Gastrocnemius medialis (tissue), 4 donors: ENCODE measurements around the gene HSD17B14. TPM values are rescaled to one million over a fixed set of nuclear protein-coding genes. Genes with fewer than 3 reads are reported as not detected.
"Not testable (repeated sequence)": the region's sequence is repeated elsewhere in the genome, so short reads cannot be mapped to it uniquely, and the experiment has no call there.

Experiments used
- ATAC-seq, 2 donors: fragments of 150-250 bp; one replicate each; pipeline ENCODE4 v1.9.1; 2016
- DNase-seq, 2 donors: peaks; one replicate each; pipeline ENCODE4 v3.0.0-alpha.2; 2019
- H3K27ac ChIP-seq, 4 donors: fragments of 200-600 bp; sonication (generic); 1 replicate in 1 of 4; 2 replicates in 3 of 4; pipeline ENCODE4 v1.5.1; 2016 to 2018; ENCODE audit warnings: mild to moderate bottlenecking in 2 of 4, moderate library complexity in 1 of 4
- H3K27me3 ChIP-seq, 3 donors: fragments of 200-600 bp; sonication (generic) in 2 of 3; 1 replicate in 1 of 3; 2 replicates in 2 of 3; pipeline versions ENCODE4 v1.5.1 to v1.6.0; 2016 to 2019; ENCODE audit warnings: mild to moderate bottlenecking in 1 of 3, moderate library complexity in 1 of 3
- H3K36me3 ChIP-seq, 2 donors: fragments of 200-600 bp; sonication (generic) in 1 of 2; one replicate each; pipeline ENCODE4 v1.5.1; 2017 to 2018
- H3K4me1 ChIP-seq, 2 donors: fragments of 200-600 bp; sonication (generic) in 1 of 2; one replicate each; pipeline ENCODE4 v1.5.1; 2016 to 2017; ENCODE audit warnings: mild to moderate bottlenecking in 2 of 2
- H3K4me3 ChIP-seq, 4 donors: fragments of 200-600 bp; sonication (generic) in 3 of 4; 1 replicate in 1 of 4; 2 replicates in 3 of 4; pipeline ENCODE4 v1.5.1; 2016 to 2019; ENCODE audit warnings: mild to moderate bottlenecking in 2 of 4
- H3K9me3 ChIP-seq, 3 donors: fragments of 200-600 bp; sonication (generic) in 2 of 3; 1 replicate in 1 of 3; 2 replicates in 2 of 3; pipeline ENCODE4 v1.5.1; 2016 to 2019
- POLR2A ChIP-seq, 2 donors: fragments of 450-650 bp; IDR thresholded peaks; one replicate each; pipeline ENCODE4 v1.6.1; 2017; ENCODE audit warnings: antibody characterized with exemption in 2 of 2, mild to moderate bottlenecking in 2 of 2, moderate library complexity in 2 of 2
- in situ Hi-C, 4 donors: fragments of 200-750 bp; cut with MboI; loops; one replicate each; pipeline versions ENCODE4 v1.15.0 to v1.8.0; 2017; ENCODE audit warnings: low sequenced_read_pairs in 4 of 4
- intact Hi-C: fragments of 100-400 bp; cut with DNase I; formaldehyde crosslinking; loops from one replicate; pipeline ENCODE4 v1.15.1; 2023; ENCODE audit warnings: low total_unique reads
- total RNA-seq, 4 donors: library from RNA; depleted of rRNA; stranded (reverse); fragments of >200 nt; gene quantifications; one replicate each; pipeline versions ENCODE4 v1.1.0 to v1.2.3, GENCODE V29; 2016
- TF ChIP-seq, protein P1 (sequence below), 5 experiments: fragments of 450-650 bp in 3 of 5; fragments of 200-600 bp in 2 of 5; sonication (generic) in 2 of 5; IDR thresholded peaks in 4 of 5; conservative IDR thresholded peaks in 1 of 5; 1 replicate in 4 of 5; 2 replicates in 1 of 5; pipeline ENCODE4 v1.5.1; 2016 to 2019; ENCODE audit warnings: antibody characterized with exemption in 5 of 5, mild to moderate bottlenecking in 3 of 5, moderate library complexity in 3 of 5

The HSD17B14 gene
- total RNA-seq, 4 donors from 2014 or later: 1.2 to 1.9 (median 1.7) TPM; not detected in 1

DNA sequence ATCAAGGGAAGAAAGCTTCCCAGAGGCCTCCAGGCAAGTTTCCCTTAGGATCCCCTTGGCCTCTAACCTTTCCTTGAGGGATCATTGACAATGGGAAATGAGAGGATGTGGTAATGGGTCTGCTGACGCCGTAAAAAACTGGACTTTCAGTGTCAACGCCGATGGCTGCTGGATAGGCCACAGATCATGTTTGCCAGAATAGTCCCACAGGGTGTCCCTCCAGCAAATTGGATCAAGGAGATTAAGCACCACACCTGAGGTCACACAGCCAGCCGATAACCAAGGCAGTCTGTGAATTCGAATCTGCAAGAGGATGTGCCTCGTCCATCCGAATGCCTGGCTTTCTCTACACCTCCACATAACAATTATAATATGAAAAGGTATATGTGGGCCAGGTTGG is 43.0 kb downstream of the HSD17B14 start:
- TF ChIP-seq, protein P1, sequence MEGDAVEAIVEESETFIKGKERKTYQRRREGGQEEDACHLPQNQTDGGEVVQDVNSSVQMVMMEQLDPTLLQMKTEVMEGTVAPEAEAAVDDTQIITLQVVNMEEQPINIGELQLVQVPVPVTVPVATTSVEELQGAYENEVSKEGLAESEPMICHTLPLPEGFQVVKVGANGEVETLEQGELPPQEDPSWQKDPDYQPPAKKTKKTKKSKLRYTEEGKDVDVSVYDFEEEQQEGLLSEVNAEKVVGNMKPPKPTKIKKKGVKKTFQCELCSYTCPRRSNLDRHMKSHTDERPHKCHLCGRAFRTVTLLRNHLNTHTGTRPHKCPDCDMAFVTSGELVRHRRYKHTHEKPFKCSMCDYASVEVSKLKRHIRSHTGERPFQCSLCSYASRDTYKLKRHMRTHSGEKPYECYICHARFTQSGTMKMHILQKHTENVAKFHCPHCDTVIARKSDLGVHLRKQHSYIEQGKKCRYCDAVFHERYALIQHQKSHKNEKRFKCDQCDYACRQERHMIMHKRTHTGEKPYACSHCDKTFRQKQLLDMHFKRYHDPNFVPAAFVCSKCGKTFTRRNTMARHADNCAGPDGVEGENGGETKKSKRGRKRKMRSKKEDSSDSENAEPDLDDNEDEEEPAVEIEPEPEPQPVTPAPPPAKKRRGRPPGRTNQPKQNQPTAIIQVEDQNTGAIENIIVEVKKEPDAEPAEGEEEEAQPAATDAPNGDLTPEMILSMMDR (IDR thresholded peaks at IDR 0.05 in 4 of 5, conservative IDR thresholded peaks at IDR 0.05 in 1 of 5): no peak
- TF ChIP-seq POLR2A (IDR thresholded peaks at IDR 0.05): no peak
- ATAC-seq (no peak), DNase-seq (no peak)
- no peaks in the 10 kb centered on the region for H3K9me3 ChIP-seq
- peaks cover 0 to 4% of the 10 kb centered on the region in 2 donors for H3K4me1 ChIP-seq
- in situ Hi-C loops (loop anchor here (5.0 kb wide), 2 partner anchors 39 to 49 kb away; no protein-coding TSS in a partner anchor), intact Hi-C loops (no loop called here)
- H3K27ac ChIP-seq: no peak overlapping the region
- H3K36me3 ChIP-seq: no peaks in the 10 kb centered on the region
- H3K4me3 ChIP-seq: no peak overlapping the region
- H3K27me3 ChIP-seq: no peaks in the 10 kb centered on the region

DNA sequence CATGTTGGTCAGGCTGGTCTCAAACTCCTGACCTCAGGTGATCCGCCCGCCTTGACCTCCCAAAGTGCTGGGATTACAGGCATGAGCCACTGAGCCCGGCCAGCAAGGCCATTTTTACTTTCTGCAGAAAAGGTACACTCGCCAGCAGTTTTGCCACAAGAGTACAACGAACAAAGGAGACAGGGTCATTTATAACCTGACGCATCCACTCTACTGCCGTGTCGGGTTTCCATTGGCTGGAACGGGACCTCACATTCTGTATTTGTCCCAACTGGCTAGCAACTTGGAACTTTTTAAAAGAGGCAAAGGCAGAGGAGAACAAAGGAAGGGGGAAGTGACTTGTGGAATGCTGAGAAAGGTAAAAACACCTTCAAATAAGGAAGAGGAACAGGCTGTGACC is 49.0 kb downstream of the HSD17B14 start:
- Histone ChIP-seq H3K27ac (peak overlapping the region; percentile 85 to 89 (median 88)), H3K4me1 (peaks cover 15 to 22% of the 10 kb centered on the region in 2 donors)
- intact Hi-C loops: loop anchor here (2.0 kb wide), 1 partner anchor 149 kb away; no protein-coding TSS in a partner anchor
- in situ Hi-C loops: loop anchor here in 1 of 4 donors (10.0 kb wide), 1 partner anchor 187 kb away; no protein-coding TSS in a partner anchor
- ATAC-seq (peak in 1 of 2 donors; percentile 46), DNase-seq (peak; percentile 50 to 83)
- H3K27me3 ChIP-seq, H3K36me3 ChIP-seq, H3K9me3 ChIP-seq, H3K4me3 ChIP-seq: not testable (repeated sequence)

DNA sequence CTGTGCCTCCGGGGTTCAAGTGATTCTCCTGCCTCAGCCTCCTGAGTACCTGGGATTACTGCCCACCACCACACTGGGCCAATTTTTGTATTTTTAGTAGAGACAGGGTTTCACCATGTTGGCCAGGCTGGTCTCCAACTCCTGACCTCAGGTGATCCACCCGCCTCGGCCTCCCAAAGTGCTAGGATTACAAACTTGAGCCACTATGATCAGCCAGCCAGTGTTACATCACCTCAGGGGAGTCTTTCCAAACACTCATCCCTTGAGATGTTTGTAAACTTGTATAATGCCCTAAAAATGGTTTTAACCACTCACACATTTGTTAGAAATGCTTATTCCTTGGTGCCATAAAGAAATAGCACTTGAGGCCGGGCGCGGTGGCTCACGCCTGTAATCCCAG is 49.9 kb downstream of the HSD17B14 start:
- DNase-seq (peak; percentile 52 to 87), ATAC-seq (peak; percentile 79 to 86)
- in situ Hi-C loops: loop anchor here in 1 of 4 donors (10.0 kb wide), 1 partner anchor 188 kb away; no protein-coding TSS in a partner anchor
- H3K4me1 ChIP-seq: peaks cover 15 to 26% of the 10 kb centered on the region in 2 donors
- H3K27ac ChIP-seq: peak overlapping the region; percentile 85 to 89 (median 88)
- H3K27me3 ChIP-seq, H3K36me3 ChIP-seq, H3K9me3 ChIP-seq, H3K4me3 ChIP-seq: not testable (repeated sequence)
- intact Hi-C loops: loop anchor here (2.0 kb wide), 1 partner anchor 148 kb away; no protein-coding TSS in a partner anchor

DNA sequence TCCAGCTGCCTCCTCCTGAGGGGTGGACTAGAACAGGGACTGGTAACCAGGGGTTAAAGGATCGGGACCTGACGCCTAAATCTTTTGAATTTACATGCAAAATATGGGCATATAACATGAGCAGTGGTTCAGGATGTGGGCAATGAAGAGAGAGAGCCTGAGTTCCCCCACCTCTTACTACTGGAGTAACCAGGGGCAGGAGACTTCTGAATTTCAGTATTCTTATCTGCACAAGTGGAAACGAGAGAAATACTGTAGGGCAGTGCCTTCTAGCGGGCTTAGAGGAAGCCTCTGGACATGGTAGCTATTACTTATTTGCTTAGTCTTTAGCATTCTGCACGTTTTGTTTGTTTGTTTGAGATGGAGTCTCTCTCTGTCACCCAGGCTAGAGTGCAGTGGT is 51.8 kb downstream of the HSD17B14 start:
- Histone ChIP-seq H3K4me1 (peaks cover 19 to 26% of the 10 kb centered on the region in 2 donors), H3K27ac (peak overlapping the region; percentile 85 to 89 (median 88)), H3K9me3 (no peaks in the 10 kb centered on the region), H3K4me3 (no peak overlapping the region), H3K27me3 (no peaks in the 10 kb centered on the region), H3K36me3 (no peaks in the 10 kb centered on the region)
- intact Hi-C loops: no loop called here
- in situ Hi-C loops: loop anchor here in 1 of 4 donors (10.0 kb wide), 1 partner anchor 190 kb away; no protein-coding TSS in a partner anchor
- TF ChIP-seq, protein P1 (IDR thresholded peaks at IDR 0.05 in 4 of 5, conservative IDR thresholded peaks at IDR 0.05 in 1 of 5): no peak
- no peak for TF ChIP-seq POLR2A (IDR thresholded peaks at IDR 0.05)
- DNase-seq: no peak
- ATAC-seq: no peak

DNA sequence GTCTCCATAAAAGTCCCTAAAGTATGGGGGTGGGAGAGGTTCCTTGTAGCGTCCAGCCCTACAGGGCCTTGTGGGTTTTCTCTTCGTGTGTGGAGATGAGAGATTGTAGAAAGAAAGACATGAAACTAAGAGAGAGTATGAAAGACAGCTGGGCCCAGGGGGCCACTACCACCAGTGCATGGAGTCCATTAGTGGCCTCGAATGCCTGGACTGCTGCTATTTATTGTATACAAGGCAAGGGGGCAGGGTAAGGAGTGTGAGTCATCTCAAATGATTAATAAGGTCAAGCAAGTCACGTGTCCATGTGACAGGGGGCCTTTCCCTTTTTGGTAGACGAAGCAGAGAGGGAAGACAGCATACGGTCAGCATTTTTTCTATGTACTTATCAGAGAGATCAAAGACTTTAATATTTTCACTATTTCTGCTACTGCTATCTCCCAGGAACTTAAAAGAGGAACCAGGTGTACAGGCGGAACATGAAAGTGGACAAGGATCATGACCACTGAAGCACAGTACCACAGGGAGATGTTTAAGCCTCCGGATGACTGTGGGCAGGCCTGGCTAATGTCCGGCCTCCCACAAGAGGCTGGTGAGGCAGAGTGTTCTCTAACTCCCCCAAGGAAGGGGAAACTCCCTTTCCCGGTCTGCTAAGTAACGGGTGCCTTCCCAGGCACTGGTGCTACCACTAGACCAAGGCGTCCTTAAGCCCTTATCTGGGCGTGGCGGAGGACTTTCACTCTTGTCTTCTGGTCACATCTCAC is 55.5 kb downstream of the HSD17B14 start:
- peaks cover 5 to 6% of the 10 kb centered on the region in 2 donors for H3K4me1 ChIP-seq
- H3K27me3 ChIP-seq: no peaks in the 10 kb centered on the region
- in situ Hi-C loops (loop anchor here in 1 of 4 donors (10.0 kb wide), 1 partner anchor 194 kb away; no protein-coding TSS in a partner anchor), intact Hi-C loops (no loop called here)
- no peaks in the 10 kb centered on the region for H3K9me3 ChIP-seq
- TF ChIP-seq, protein P1 (IDR thresholded peaks at IDR 0.05 in 4 of 5, conservative IDR thresholded peaks at IDR 0.05 in 1 of 5): no peak
- TF ChIP-seq POLR2A (IDR thresholded peaks at IDR 0.05): peak in 1 of 2 donors; percentile 45
- H3K4me3 ChIP-seq: no peak overlapping the region
- DNase-seq: no peak
- H3K36me3 ChIP-seq: no peaks in the 10 kb centered on the region
- peak overlapping the region; percentile 75 to 84 (median 81) for H3K27ac ChIP-seq
- ATAC-seq: no peak
